Measurements from ENCODE around the gene KCTD4.
"Not testable (repeated sequence)": the region's sequence is repeated elsewhere in the genome, so short reads cannot be mapped to it uniquely, and the experiment has no call there.

KCTD4 gene

DNA sequence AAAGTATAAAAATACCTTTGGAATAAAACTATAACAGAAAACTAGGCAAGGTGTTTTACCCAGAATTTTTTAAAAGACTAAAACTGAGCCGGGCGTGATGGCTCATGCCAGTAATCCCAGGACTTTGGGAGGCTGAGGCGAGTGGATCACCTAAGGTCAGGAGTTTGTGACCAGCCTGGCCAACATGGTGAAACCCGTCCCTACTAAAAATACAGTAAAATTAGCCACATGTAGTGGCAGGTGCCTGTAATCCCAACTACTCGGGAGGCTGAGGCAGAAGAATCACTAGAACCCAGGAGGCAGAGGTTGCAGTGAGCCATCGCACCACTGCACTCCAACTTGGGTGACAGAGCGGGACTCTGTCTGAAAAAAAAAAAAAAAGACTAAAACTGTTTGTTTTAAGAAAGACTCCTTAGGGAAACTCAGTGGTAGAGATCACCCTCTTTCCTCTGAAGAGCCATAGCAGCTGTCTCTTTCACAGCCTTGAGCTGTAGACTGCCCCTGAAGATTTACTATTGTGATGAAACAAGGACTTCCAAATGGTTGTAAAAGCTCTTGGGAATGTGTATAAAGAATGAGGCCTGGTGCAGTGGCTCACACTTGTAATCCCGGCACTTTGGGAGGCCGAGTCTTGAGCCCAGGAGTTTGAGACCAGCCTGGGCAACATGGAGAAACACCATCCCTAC lies 14.7 kb upstream of the KCTD4 start:
- no peak for DNase-seq (ENCODE audit: low spot score)

GRCh38 chr13:45209229-45209628 lies 8.4 kb upstream of the KCTD4 start:
- DNase-seq (ENCODE audit: low spot score), result no peak

GRCh38 chr13:45208132-45208531 lies 7.3 kb upstream of the KCTD4 start:
- no peak for DNase-seq (ENCODE audit: low spot score)

DNA sequence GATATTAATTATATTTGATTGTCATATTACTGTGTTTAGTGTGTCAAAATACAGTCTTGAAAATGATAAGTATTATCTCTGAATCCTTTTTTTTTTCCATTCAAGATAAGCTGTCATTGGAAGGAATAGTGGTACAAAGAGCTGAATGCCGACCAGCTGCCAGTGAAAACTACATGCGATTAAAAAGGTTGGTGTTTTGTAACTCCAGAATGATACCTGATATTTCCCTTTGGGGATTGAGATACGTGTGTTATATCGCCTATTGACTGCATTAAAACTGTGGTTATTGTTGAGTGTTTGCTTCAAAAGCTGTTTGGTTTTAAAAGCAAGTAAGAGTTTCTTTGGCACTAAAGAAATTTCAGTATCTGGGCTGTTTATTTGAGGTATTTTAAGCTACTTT lies 6.5 kb upstream of the KCTD4 start:
- DNase-seq (ENCODE audit: low spot score), result no peak

DNA sequence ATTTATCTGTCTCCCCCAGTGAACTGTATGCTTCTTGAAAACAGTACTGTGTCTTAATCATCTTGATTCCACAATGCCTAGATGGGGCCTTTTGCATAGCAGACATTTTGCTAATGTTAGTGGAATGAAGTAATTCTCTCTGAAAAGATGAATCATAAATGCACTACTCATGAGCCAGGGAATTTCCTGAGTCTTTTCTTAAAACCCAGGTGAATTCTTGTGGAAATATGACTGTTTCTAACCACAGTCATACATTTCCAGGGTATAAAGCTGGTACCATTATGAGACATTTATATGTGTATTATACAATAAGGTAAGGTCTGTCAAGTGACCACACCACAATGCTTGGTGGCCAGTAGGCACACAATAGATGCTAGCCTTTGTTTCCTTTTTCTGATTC lies 5.5 kb upstream of the KCTD4 start:
- DNase-seq (ENCODE audit: low spot score), result no peak

GRCh38 chr13:45205124-45205523 lies 4.3 kb upstream of the KCTD4 start:
- DNase-seq (ENCODE audit: low spot score), result no peak

GRCh38 chr13:45199711-45200110 lies 1.1 kb downstream of the KCTD4 start:
- no peak for DNase-seq (ENCODE audit: low spot score)

GRCh38 chr13:45198924-45199323 lies 1.9 kb downstream of the KCTD4 start:
- DNase-seq (ENCODE audit: low spot score), result no peak

DNA sequence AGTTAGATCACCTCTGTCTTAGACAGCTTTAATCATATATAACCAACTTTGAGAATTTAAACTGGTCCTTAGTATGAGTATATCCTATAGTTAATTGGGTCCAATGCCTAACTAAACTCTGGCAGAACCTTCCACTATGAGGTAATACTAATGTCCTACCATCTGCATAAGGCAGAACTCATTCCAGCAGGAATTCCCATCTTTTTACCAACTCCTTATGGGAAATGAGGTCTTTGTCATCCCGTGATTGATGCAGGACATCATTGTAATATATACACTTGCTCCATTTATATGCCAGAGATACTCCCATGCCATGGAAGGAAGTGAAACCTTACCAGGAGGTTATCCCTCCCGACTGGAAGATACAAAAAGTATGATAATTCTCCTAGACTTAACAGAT lies 2.8 kb downstream of the KCTD4 start:
- DNase-seq (ENCODE audit: low spot score), result no peak

DNA sequence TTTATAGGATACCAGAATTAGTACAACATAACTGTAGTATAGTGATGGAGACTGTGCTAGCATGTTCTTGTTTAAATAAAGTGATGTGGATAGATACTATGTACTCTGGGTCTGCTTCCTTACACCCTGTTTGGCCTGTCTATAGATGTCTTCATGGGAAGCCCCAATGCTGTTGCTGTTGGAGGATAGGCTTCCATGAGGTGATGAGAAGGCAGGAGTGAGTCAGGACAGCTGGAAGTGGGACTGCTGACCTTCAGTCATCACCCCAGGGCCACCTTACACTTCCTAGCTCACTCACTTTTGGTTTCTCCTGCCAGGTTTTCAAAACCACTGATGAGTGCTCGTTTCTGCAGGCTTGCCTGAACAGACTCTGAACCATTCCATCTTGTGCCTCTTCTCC lies 4.2 kb downstream of the KCTD4 start:
- DNase-seq (ENCODE audit: low spot score), result no peak

- DNase-seq (ENCODE audit: low spot score), result no peak
These were observed 4.7 kb downstream of the KCTD4 start for GRCh38 chr13:45196096-45196495.

DNA sequence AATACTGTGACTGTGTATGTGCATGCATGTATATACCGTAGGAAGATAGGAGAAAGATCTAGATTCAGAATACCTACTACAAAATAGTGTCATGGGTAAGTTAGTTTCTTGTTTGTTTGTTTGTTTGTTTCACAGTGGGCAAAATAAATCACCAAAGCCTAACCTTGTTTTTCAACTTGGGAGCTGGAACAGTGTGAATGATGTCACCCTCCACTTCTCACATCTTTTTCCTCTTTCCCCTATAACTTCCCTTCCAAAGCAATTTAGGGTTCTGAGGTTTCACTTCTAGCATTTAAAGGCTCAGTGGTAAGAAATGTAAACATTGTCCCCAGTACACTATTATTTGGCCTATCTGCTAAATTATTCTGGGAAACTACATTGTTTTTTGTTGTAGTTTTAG lies 5.4 kb downstream of the KCTD4 start:
- no peak for DNase-seq (ENCODE audit: low spot score)

DNA sequence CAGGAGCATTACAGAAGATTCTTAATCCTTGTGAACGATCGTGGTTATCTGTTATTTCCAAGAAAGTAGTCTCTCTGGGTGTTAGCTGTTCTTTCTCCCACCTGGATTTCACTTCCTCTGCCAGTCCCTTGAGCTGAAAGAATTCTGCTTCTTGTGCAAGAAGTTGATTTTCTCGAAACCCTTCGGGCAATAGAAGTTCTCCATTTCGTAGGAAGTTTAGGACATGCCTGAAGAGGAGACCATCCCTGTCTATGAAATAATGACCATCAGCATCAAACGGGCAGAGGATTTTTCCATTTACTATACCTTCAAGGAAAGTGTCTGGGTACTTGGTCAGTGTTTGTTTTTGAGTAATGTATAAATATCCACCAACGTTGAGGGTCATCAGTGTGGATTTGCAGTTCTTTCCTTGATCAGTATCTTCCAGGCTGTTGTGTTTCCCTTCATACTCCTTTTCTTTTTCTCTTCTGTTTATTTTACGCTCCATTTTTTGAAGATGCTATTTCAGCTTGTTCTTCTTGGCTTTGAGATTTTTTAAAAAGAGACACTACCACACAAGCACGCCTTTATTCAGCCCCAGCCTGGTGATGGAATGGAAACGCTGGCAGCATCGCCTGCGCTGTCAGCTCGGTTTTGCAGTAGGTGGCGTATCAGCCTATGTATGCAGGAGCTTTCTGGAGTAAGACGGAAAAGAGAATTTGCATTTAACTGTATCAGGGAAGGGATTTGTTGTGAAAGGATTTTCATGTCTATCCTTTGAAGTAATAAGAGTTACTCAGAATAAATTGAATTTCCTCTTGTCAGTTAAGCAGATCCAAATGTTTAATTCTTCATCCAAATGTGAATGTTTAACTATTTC lies 6.5 kb downstream of the KCTD4 start:
- peak; percentile 95 for DNase-seq (ENCODE audit: low spot score)

- no peak for DNase-seq (ENCODE audit: low spot score)
These were observed 9.0 kb downstream of the KCTD4 start for GRCh38 chr13:45191874-45192273.

DNA sequence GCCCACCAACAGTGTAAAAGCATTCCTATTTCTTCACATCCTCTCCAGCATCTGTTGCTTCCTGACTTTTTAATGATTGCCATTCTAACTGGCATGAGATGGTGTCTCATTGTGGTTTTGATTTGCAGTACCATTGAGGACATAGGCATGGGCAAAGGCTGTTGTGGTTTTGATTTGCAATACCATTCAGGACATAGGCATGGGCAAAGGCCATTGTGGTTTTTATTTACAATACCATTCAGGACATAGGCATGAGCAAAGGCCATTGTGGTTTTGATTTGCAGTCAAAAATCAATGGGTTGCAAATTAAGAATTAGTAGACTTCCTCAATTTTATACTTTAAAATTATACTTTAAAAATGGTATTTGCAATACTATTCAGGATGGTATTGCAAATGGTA lies 11.3 kb downstream of the KCTD4 start:
- DNase-seq (ENCODE audit: low spot score), result not testable (repeated sequence)

DNA sequence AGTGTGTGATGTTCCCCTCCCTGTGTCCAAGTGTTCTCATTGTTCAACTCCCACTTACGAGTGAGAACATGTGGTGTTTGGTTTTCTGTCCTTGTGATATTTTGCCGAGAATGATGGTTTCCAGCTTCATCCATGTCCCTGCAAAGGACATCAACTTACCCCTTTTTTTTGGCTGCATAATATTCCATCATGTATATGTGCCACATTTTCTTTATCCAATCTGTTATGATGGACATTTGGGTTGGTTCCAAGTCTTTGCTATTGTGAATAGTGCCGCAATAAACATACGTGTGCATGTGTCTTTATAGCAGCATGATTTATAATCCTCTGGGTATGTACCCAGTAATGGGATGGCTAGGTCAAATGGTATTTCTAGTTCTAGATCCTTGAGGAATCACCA lies 11.8 kb downstream of the KCTD4 start:
- not testable (repeated sequence) for DNase-seq (ENCODE audit: low spot score)

GRCh38 chr13:45185286-45185685 lies 15.6 kb downstream of the KCTD4 start:
- DNase-seq (ENCODE audit: low spot score), result no peak

DNA sequence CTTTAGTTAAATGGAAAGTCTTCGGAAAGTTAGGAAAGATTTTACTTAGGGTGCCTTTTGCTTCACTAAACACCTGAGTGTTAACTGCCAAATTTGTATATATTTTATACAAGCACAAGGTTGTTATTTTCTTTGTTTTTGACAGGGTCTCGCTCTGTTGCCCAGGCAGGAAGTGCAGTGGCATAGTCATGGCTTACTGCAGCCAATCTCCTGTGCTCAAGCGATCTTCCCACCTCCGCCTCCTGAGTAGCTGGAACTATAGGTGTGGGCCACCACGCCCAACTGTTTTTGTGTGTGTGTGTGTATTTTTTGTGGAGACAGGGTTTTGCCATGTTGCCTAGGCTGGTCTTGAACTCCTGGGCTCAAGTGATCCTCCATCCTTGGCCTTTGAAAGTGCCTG lies 16.2 kb downstream of the KCTD4 start:
- DNase-seq (ENCODE audit: low spot score), result no peak

- no peak for DNase-seq (ENCODE audit: low spot score)
These were observed 19.9 kb downstream of the KCTD4 start for GRCh38 chr13:45180713-45181601.

DNA sequence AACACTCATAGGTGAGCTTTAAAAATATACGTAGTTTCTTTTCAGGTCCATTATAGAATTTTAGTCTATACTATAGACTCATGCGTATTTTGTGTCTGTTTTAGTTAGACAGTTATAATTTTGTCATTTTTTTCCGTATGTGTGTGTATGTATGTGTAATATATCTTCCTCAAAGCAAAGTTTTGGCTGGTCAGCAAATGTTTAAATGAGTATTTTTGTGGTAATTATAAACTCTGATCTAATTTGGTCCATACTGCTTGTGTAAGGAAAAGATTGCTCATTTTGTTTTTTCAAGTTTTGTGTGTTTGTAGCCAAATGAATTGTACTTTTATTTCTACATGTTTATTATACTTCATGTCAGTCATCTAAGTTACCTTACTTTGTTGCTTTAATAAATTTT lies 20.5 kb downstream of the KCTD4 start:
- no peak for DNase-seq (ENCODE audit: low spot score)

DNA sequence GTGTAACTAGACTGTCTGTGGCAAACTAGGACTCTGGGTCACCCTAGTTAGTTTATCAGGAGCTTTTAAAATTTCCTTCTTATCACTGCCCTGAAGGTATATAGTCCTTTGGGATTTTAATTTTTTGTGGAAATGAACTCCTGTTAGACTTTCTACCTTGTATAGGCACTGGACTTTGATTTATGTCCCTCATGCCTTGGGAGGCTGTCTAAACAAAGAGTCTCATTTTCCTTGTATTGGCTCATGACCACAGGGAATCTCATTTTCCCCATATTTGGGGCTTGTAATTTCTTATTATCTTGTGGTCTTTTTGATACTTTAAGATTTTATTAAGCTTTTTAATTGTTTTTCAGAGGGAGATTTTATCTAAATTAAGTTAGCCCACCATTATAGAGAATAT lies 21.4 kb downstream of the KCTD4 start:
- DNase-seq (ENCODE audit: low spot score), result no peak

DNA sequence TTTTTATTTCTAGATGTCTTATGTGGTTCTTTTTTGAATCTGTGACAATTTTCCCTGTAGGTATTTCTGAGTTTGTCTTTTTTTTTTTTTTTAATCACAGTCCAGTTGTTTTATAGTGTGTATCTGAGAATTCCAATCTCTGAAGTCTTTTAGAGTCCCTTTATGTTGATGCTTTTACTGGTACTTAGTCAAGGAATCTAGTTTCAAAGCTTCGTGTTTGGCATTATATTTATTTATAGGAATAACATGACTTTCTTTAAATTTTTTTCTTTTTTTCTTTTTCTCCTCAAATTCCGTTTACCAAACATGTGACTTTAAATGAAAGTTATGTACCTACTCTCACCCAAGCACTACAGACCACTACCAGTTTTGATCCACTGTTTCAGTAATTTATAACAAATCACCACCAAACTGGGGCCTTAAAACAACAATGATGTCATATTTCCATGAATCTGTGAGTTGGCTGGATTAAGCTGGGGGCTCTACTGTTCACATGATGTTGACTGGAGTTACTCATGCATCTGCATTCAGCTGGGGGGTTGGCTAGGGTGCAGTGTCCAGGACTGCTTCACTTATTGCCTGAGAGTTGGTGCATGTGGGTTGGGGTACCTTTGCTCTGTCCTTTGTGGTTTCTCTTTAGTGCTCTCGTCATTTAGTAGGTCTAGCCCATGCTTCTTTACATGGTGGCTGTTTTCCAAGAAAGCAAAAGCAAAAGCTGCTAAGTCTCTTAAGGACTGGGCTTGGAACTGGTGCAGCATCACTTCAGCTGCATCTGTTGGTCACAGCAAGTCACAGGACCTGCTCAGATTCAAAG lies 22.3 kb downstream of the KCTD4 start:
- no peak for DNase-seq (ENCODE audit: low spot score)

Data from Ammon's horn (tissue), 1 donor.